LNCaP clone FGC (cell line): ENCODE data around the gene TMEM87B.

Source experiments
- DNase-seq: peaks from one replicate; pipeline ENCODE4 v3.0.0-alpha.2; 2011; ENCODE audit warnings: low read depth
- H3K4me3 ChIP-seq: 2 replicates; pipeline ENCODE4 v1.5.1; 2011; ENCODE audit warnings: mild to moderate bottlenecking, low read depth, low read length, control low read depth
- CTCF ChIP-seq: IDR thresholded peaks from 2 replicates; pipeline ENCODE4 v1.5.1; 2012; ENCODE audit warnings: mild to moderate bottlenecking; ENCODE audit not compliant: control insufficient read depth, insufficient read depth; ENCODE audit errors: extremely low read depth

Gene TMEM87B

GRCh38 chr2:112012556-112012955 is 42.5 kb upstream of the TMEM87B start:
- TF ChIP-seq CTCF: no peak
- no peak for DNase-seq

GRCh38 chr2:112018846-112019245 is 36.2 kb upstream of the TMEM87B start:
- H3K4me3 ChIP-seq: no peak overlapping the region
- no peak for TF ChIP-seq CTCF
- no peak for DNase-seq

More at GRCh38 chr2:112012556-112012955, 42.5 kb upstream of the TMEM87B start:
- no peak overlapping the region for H3K4me3 ChIP-seq

GRCh38 chr2:112019569-112019982 is 35.5 kb upstream of the TMEM87B start:
- no peak for DNase-seq
- H3K4me3 ChIP-seq: no peak overlapping the region
- no peak for TF ChIP-seq CTCF

- DNase-seq: no peak
- no peak overlapping the region for H3K4me3 ChIP-seq
- TF ChIP-seq CTCF: no peak
Measured at GRCh38 chr2:112020561-112020960, 34.5 kb upstream of the TMEM87B start.

- H3K4me3 ChIP-seq: no peak overlapping the region
- DNase-seq: no peak
- TF ChIP-seq CTCF: no peak
Measured at GRCh38 chr2:112021290-112021689, 33.8 kb upstream of the TMEM87B start.

- TF ChIP-seq CTCF: no peak
- no peak for DNase-seq
- H3K4me3 ChIP-seq: no peak overlapping the region
Measured at GRCh38 chr2:112021781-112022231, 33.3 kb upstream of the TMEM87B start.

GRCh38 chr2:112023707-112024106 is 31.4 kb upstream of the TMEM87B start:
- TF ChIP-seq CTCF: no peak
- no peak for DNase-seq
- H3K4me3 ChIP-seq: no peak overlapping the region
